Liver (tissue), 9 donors: ENCODE data around the gene POLR2L. TPM values are rescaled to one million over a fixed set of nuclear protein-coding genes. Genes with fewer than 3 reads are reported as not detected.

ENCODE experiments used
- DNase-seq: peaks from one replicate; pipeline ENCODE4 v3.0.0-alpha.2; 2017; ENCODE audit warnings: low spot score
- H3K27ac ChIP-seq, 2 donors: one replicate each; pipeline ENCODE4 v1.7.0; 2013; ENCODE audit warnings: inconsistent platforms in 2 of 2, low read length in 2 of 2, control low read depth in 1 of 2, low read depth in 1 of 2, mild to moderate bottlenecking in 1 of 2
- H3K27me3 ChIP-seq, 4 donors: one replicate each; pipeline versions ENCODE4 v1.6.1 to v1.7.0; 2013; ENCODE audit warnings: low read length in 3 of 4, inconsistent platforms in 1 of 4, mild to moderate bottlenecking in 1 of 4, moderate library complexity in 1 of 4; ENCODE audit not compliant: control insufficient read depth in 4 of 4, insufficient read depth in 4 of 4
- H3K36me3 ChIP-seq, 4 donors: one replicate each; pipeline versions ENCODE4 v1.6.1 to v1.7.0; 2013; ENCODE audit warnings: low read length in 3 of 4, mild to moderate bottlenecking in 3 of 4, low read depth in 1 of 4, moderate library complexity in 1 of 4; ENCODE audit not compliant: control insufficient read depth in 4 of 4, insufficient read depth in 3 of 4
- H3K4me1 ChIP-seq, 4 donors: one replicate each; pipeline versions ENCODE4 v1.6.1 to v1.7.0; 2013; ENCODE audit warnings: low read length in 3 of 4, mild to moderate bottlenecking in 3 of 4, moderate library complexity in 1 of 4; ENCODE audit not compliant: control insufficient read depth in 4 of 4, insufficient read depth in 4 of 4
- H3K4me3 ChIP-seq, 3 donors: one replicate each; pipeline versions ENCODE4 v1.6.1 to v1.7.0; 2013; ENCODE audit warnings: low read length in 3 of 3, control low read depth in 1 of 3, low read depth in 1 of 3, mild to moderate bottlenecking in 1 of 3
- H3K9ac ChIP-seq, 2 donors: one replicate each; pipeline ENCODE4 v1.7.0; 2013; ENCODE audit warnings: low read length in 2 of 2, mild to moderate bottlenecking in 2 of 2, moderate library complexity in 2 of 2, control low read depth in 1 of 2, low read depth in 1 of 2
- H3K9me3 ChIP-seq, 4 donors: one replicate each; pipeline versions ENCODE4 v1.6.1 to v1.7.0; 2013; ENCODE audit warnings: low read length in 3 of 4; ENCODE audit not compliant: control insufficient read depth in 4 of 4
- EGR1 ChIP-seq, 2 donors: IDR thresholded peaks; 2 replicates each; pipeline ENCODE4 v1.6.1; 2016 to 2018; ENCODE audit warnings: antibody characterized with exemption in 2 of 2, low read depth in 2 of 2
- GABPA ChIP-seq, 2 donors: IDR thresholded peaks in 1 of 2; conservative IDR thresholded peaks in 1 of 2; 2 replicates each; pipeline ENCODE4 v1.6.1; 2016; ENCODE audit warnings: antibody characterized with exemption in 2 of 2, mild to moderate bottlenecking in 1 of 2, moderate library complexity in 1 of 2
- HNF4A ChIP-seq, 2 donors: conservative IDR thresholded peaks; 2 replicates each; pipeline ENCODE4 v1.6.1; 2016; ENCODE audit warnings: antibody characterized with exemption in 2 of 2, mild to moderate bottlenecking in 2 of 2
- HNF4G ChIP-seq: IDR thresholded peaks from 2 replicates; pipeline ENCODE4 v1.6.1; 2016; ENCODE audit warnings: antibody characterized with exemption
- JUND ChIP-seq, 2 donors: IDR thresholded peaks; 2 replicates each; pipeline ENCODE4 v1.6.1; 2016; ENCODE audit warnings: antibody characterized with exemption in 2 of 2
- NR2F2 ChIP-seq: IDR thresholded peaks from 2 replicates; pipeline ENCODE4 v1.6.1; 2016; ENCODE audit warnings: antibody characterized with exemption
- RAD21 ChIP-seq, 2 donors: IDR thresholded peaks; 2 replicates each; pipeline ENCODE4 v1.6.1; 2016; ENCODE audit warnings: antibody characterized with exemption in 2 of 2, mild to moderate bottlenecking in 2 of 2
- RXRA ChIP-seq, 2 donors: IDR thresholded peaks; 2 replicates each; pipeline ENCODE4 v1.6.1; 2017 to 2018; ENCODE audit warnings: antibody characterized with exemption in 2 of 2, mild to moderate bottlenecking in 1 of 2
- SP1 ChIP-seq: IDR thresholded peaks from 2 replicates; pipeline ENCODE4 v1.6.1; 2018; ENCODE audit warnings: antibody characterized with exemption, mild to moderate bottlenecking
- TAF1 ChIP-seq: conservative IDR thresholded peaks from 2 replicates; pipeline ENCODE4 v1.6.1; 2016; ENCODE audit warnings: antibody characterized with exemption, mild to moderate bottlenecking
- YY1 ChIP-seq: IDR thresholded peaks from 2 replicates; pipeline ENCODE4 v1.6.1; 2016; ENCODE audit warnings: antibody characterized with exemption, mild to moderate bottlenecking
- WGBS: extraction: QIAGEN DNeasy Blood & Tissue Kit; methylation state at CpG from one replicate; pipeline ENCODE4 v1.1.7; 2013; 5-methylcytosine and 5-hydroxymethylcytosine counted together
- polyA plus RNA-seq, 2 donors: library from polyadenylated mRNA; stranded (reverse) in 1 of 2; unstranded in 1 of 2; fragments of 200-250 nt in 1 of 2; fragments of >200 nt in 1 of 2; fragmentation: Nextera tagmentation in 1 of 2; extraction: Ambion mirVana in 1 of 2; gene quantifications; one replicate each; pipeline versions ENCODE4 v1.2.1 to v1.2.3, GENCODE V29; 2013 to 2015
- total RNA-seq, 2 donors: library from RNA; depleted of rRNA; stranded (reverse); fragments of >200 nt; gene quantifications; one replicate each; pipeline ENCODE4 v1.2.3, GENCODE V29; 2014
- TF ChIP-seq, protein P1 (sequence below): fragments of 150-350 bp; IDR thresholded peaks from 2 replicates; pipeline ENCODE4 v1.5.1; 2017; ENCODE audit warnings: improper control_type of control experiment, low read depth, low read length; ENCODE audit not compliant: missing input control
- TF ChIP-seq, protein P2 (sequence below): IDR thresholded peaks from 2 replicates; pipeline ENCODE4 v1.6.1; 2016; ENCODE audit warnings: antibody characterized with exemption
- TF ChIP-seq, protein P3 (sequence below): IDR thresholded peaks from 2 replicates; pipeline ENCODE4 v1.6.1; 2016; ENCODE audit warnings: antibody characterized with exemption
- TF ChIP-seq, protein P4 (sequence below): IDR thresholded peaks from 2 replicates; pipeline ENCODE4 v1.6.1; 2016; ENCODE audit warnings: antibody characterized with exemption, mild to moderate bottlenecking
- TF ChIP-seq, protein P5 (sequence below): IDR thresholded peaks from 2 replicates; pipeline ENCODE4 v1.6.1; 2016; ENCODE audit warnings: antibody characterized with exemption
- donor health status: healthy.
- donor health status: healthy.
- donor health status: healthy.
- donor health status: healthy.
- donor health status: healthy.

Gene POLR2L
- total and polyA plus RNA-seq, 4 donors, result 28.1 to 230 (median 106) TPM

DNA sequence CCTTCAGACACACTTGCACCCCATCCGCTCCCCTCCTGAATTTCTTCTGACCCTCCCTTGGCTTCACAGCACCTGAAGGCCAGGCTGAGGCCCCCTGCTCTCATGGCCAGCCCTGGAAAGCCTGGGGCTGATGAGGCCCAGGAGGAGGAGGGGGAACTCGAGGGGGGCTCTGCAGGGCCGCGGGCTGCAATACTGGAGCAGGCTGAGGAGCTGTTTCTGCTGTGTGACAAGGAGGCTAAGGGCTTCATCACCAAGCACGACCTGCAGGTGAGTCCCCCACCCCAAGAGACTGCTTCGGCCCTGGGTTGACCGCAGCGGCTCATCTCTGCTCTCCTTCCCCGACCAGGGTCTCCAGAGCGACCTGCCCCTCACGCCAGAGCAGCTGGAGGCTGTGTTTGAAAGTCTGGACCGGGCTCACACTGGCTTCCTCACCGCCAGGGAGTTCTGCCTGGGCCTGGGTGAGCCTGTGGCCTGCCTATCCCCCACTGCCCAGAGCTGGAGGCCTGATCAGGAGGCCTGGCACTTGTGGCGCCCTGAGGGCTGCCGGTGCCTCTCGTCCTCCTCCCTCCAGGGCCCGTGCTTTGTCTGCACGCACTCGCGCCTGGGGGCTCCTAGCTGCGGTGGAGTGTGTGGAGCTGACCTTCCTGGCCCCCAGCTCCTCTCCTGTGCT is 13.7 kb downstream of the POLR2L start:
- Histone ChIP-seq H3K4me3 (no peak overlapping the region), H3K36me3 (peaks cover 0 to 7% (median 3%) of the 10 kb centered on the region in 4 donors), H3K4me1 (peaks cover 56 to 90% (median 69%) of the 10 kb centered on the region in 4 donors), H3K27me3 (no peaks in the 10 kb centered on the region), H3K9me3 (no peaks in the 10 kb centered on the region), H3K9ac (no peak overlapping the region), H3K27ac (peak overlapping the region; percentile 14 to 43)
- no peak for TF ChIP-seq TAF1
- no peak for TF ChIP-seq YY1
- TF ChIP-seq EGR1 (IDR thresholded peaks at IDR 0.05; ENCODE audit: low read depth in 2 of 2), result no peak
- TF ChIP-seq, protein P1, sequence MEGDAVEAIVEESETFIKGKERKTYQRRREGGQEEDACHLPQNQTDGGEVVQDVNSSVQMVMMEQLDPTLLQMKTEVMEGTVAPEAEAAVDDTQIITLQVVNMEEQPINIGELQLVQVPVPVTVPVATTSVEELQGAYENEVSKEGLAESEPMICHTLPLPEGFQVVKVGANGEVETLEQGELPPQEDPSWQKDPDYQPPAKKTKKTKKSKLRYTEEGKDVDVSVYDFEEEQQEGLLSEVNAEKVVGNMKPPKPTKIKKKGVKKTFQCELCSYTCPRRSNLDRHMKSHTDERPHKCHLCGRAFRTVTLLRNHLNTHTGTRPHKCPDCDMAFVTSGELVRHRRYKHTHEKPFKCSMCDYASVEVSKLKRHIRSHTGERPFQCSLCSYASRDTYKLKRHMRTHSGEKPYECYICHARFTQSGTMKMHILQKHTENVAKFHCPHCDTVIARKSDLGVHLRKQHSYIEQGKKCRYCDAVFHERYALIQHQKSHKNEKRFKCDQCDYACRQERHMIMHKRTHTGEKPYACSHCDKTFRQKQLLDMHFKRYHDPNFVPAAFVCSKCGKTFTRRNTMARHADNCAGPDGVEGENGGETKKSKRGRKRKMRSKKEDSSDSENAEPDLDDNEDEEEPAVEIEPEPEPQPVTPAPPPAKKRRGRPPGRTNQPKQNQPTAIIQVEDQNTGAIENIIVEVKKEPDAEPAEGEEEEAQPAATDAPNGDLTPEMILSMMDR, result no peak
- TF ChIP-seq HNF4A (conservative IDR thresholded peaks at IDR 0.05), result no peak
- TF ChIP-seq GABPA (IDR thresholded peaks at IDR 0.05 in 1 of 2, conservative IDR thresholded peaks at IDR 0.05 in 1 of 2), result no peak
- TF ChIP-seq, protein P2, sequence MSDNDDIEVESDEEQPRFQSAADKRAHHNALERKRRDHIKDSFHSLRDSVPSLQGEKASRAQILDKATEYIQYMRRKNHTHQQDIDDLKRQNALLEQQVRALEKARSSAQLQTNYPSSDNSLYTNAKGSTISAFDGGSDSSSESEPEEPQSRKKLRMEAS, result no peak
- no peak for TF ChIP-seq RAD21 (IDR thresholded peaks at IDR 0.05)
- TF ChIP-seq, protein P3, sequence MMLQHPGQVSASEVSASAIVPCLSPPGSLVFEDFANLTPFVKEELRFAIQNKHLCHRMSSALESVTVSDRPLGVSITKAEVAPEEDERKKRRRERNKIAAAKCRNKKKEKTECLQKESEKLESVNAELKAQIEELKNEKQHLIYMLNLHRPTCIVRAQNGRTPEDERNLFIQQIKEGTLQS, result no peak
- TF ChIP-seq, protein P4, sequence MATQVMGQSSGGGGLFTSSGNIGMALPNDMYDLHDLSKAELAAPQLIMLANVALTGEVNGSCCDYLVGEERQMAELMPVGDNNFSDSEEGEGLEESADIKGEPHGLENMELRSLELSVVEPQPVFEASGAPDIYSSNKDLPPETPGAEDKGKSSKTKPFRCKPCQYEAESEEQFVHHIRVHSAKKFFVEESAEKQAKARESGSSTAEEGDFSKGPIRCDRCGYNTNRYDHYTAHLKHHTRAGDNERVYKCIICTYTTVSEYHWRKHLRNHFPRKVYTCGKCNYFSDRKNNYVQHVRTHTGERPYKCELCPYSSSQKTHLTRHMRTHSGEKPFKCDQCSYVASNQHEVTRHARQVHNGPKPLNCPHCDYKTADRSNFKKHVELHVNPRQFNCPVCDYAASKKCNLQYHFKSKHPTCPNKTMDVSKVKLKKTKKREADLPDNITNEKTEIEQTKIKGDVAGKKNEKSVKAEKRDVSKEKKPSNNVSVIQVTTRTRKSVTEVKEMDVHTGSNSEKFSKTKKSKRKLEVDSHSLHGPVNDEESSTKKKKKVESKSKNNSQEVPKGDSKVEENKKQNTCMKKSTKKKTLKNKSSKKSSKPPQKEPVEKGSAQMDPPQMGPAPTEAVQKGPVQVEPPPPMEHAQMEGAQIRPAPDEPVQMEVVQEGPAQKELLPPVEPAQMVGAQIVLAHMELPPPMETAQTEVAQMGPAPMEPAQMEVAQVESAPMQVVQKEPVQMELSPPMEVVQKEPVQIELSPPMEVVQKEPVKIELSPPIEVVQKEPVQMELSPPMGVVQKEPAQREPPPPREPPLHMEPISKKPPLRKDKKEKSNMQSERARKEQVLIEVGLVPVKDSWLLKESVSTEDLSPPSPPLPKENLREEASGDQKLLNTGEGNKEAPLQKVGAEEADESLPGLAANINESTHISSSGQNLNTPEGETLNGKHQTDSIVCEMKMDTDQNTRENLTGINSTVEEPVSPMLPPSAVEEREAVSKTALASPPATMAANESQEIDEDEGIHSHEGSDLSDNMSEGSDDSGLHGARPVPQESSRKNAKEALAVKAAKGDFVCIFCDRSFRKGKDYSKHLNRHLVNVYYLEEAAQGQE, result no peak
- TF ChIP-seq, protein P5, sequence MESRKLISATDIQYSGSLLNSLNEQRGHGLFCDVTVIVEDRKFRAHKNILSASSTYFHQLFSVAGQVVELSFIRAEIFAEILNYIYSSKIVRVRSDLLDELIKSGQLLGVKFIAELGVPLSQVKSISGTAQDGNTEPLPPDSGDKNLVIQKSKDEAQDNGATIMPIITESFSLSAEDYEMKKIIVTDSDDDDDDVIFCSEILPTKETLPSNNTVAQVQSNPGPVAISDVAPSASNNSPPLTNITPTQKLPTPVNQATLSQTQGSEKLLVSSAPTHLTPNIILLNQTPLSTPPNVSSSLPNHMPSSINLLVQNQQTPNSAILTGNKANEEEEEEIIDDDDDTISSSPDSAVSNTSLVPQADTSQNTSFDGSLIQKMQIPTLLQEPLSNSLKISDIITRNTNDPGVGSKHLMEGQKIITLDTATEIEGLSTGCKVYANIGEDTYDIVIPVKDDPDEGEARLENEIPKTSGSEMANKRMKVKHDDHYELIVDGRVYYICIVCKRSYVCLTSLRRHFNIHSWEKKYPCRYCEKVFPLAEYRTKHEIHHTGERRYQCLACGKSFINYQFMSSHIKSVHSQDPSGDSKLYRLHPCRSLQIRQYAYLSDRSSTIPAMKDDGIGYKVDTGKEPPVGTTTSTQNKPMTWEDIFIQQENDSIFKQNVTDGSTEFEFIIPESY, result no peak
- no peak for TF ChIP-seq NR2F2
- WGBS, result 75% methylated on average over 21 of the region's 21 CpGs
- DNase-seq, result no peak

DNA sequence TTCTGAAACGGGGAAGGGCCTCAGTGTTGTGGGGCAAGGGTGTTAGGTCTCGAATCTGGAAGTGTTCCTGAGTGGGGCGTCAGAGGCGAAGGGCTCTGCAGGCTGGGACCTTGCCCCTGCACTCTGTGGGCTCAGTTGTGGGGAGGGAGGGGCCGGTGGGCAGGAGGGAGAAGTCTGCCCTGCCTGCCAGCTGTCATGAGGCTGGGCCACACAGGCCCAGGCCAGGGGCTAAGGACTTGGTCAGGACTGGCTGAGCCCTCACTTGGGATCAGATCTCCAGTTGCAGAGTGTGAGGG is 14.5 kb downstream of the POLR2L start, which contains the start of gene CRACR2B:
CRACR2B (plus strand) TSS at position 23 of the 296 bp plus-strand sequence. CDS start 689 bp downstream, outside the sequence.
- no peak for DNase-seq
- Histone ChIP-seq H3K36me3 (peaks cover 0 to 11% (median 3%) of the 10 kb centered on the region in 4 donors), H3K27me3 (no peaks in the 10 kb centered on the region), H3K27ac (peak within 1 kb of the TSS in 1 of 2 donors; percentile 16), H3K9ac (no peak within 1 kb of the TSS), H3K4me3 (peak within 1 kb of the TSS in 1 of 3 donors; percentile 51), H3K4me1 (peaks cover 57 to 91% (median 71%) of the 10 kb centered on the region in 4 donors), H3K9me3 (no peaks in the 10 kb centered on the region)
- WGBS, result 67% methylated on average over 5 of the region's 5 CpGs
- no peak for TF ChIP-seq RXRA (IDR thresholded peaks at IDR 0.05)
- TF ChIP-seq, protein P1, result no peak
- TF ChIP-seq, protein P2, result no peak
- no peak for TF ChIP-seq EGR1 (IDR thresholded peaks at IDR 0.05; ENCODE audit: low read depth in 2 of 2)
- TF ChIP-seq RAD21 (IDR thresholded peaks at IDR 0.05), result no peak
- TF ChIP-seq TAF1, result no peak
- no peak for TF ChIP-seq NR2F2
- no peak for TF ChIP-seq SP1
- no peak for TF ChIP-seq JUND (IDR thresholded peaks at IDR 0.05)
- no peak for TF ChIP-seq HNF4G
- TF ChIP-seq, protein P3, result no peak
